H9 (cell line): ENCODE results near the gene XPA. TPM values are rescaled to one million over a fixed set of nuclear protein-coding genes. Genes with fewer than 3 reads are reported as not detected.

ENCODE experiments used
- DNase-seq: peaks from one replicate; pipeline ENCODE4 v3.0.0-alpha.2; 2017
- H2AFZ ChIP-seq: one replicate; pipeline ENCODE4 v1.6.1; 2013; ENCODE audit warnings: mild to moderate bottlenecking, low read length, control low read depth, moderate library complexity
- H2AK5ac ChIP-seq: 2 replicates; pipeline ENCODE4 v1.6.1; 2013; ENCODE audit warnings: low read length, control low read depth, mixed read lengths; ENCODE audit not compliant: insufficient read length
- H2BK120ac ChIP-seq: one replicate; pipeline ENCODE4 v1.6.1; 2013; ENCODE audit warnings: low read depth, mild to moderate bottlenecking, low read length, control low read depth, inconsistent platforms; ENCODE audit not compliant: poor library complexity, severe bottlenecking
- H2BK12ac ChIP-seq: 2 replicates; pipeline ENCODE4 v1.6.1; 2013; ENCODE audit warnings: low read length, control low read depth, mixed read lengths, low read depth; ENCODE audit not compliant: insufficient read length
- H2BK15ac ChIP-seq: 2 replicates; pipeline ENCODE4 v1.6.1; 2013; ENCODE audit warnings: low read depth, low read length, control low read depth
- H2BK20ac ChIP-seq: one replicate; pipeline ENCODE4 v1.6.1; 2013; ENCODE audit warnings: low read depth, mild to moderate bottlenecking, low read length, control low read depth, inconsistent platforms; ENCODE audit not compliant: poor library complexity, severe bottlenecking
- H2BK5ac ChIP-seq: 2 replicates; pipeline ENCODE4 v1.6.1; 2013; ENCODE audit warnings: low read length, control low read depth, mixed read lengths; ENCODE audit not compliant: insufficient read length
- H3K14ac ChIP-seq: 2 replicates; pipeline ENCODE4 v1.6.1; 2013; ENCODE audit warnings: low read length, control low read depth; ENCODE audit not compliant: insufficient read depth
- H3K18ac ChIP-seq: 2 replicates; pipeline ENCODE4 v1.6.1; 2013; ENCODE audit warnings: low read depth, mild to moderate bottlenecking, mixed read lengths, low read length, control low read depth; ENCODE audit not compliant: insufficient read length
- H3K23ac ChIP-seq: 2 replicates; pipeline ENCODE4 v1.6.1; 2013; ENCODE audit warnings: low read length, control low read depth, mixed read lengths, low read depth; ENCODE audit not compliant: insufficient read length
- H3K23me2 ChIP-seq: 2 replicates; pipeline ENCODE4 v1.6.1; 2013; ENCODE audit warnings: low read depth, mild to moderate bottlenecking, mixed read lengths, low read length, control low read depth; ENCODE audit not compliant: insufficient read length, poor library complexity, severe bottlenecking
- H3K27ac ChIP-seq: 2 replicates; pipeline ENCODE4 v1.5.1; 2013; ENCODE audit warnings: low read length, control low read depth, mixed read lengths, low read depth; ENCODE audit not compliant: insufficient read length
- H3K27me3 ChIP-seq: 2 replicates; pipeline ENCODE4 v1.6.1; 2013; ENCODE audit warnings: low read length, control low read depth, inconsistent platforms; ENCODE audit not compliant: insufficient read depth
- H3K4ac ChIP-seq: 2 replicates; pipeline ENCODE4 v1.6.1; 2013; ENCODE audit warnings: low read depth, mild to moderate bottlenecking, control low read depth, inconsistent platforms, low read length, moderate library complexity
- H3K4me1 ChIP-seq: 2 replicates; pipeline ENCODE4 v1.6.1; 2013; ENCODE audit warnings: low read length, control low read depth, inconsistent platforms; ENCODE audit not compliant: insufficient read depth
- H3K4me2 ChIP-seq: 2 replicates; pipeline ENCODE4 v1.6.1; 2013; ENCODE audit warnings: low read length, control low read depth, mixed read lengths; ENCODE audit not compliant: insufficient read length, insufficient read depth
- H3K56ac ChIP-seq: 2 replicates; pipeline ENCODE4 v1.6.1; 2013; ENCODE audit warnings: low read depth, mild to moderate bottlenecking, mixed read lengths, low read length, control low read depth; ENCODE audit not compliant: insufficient read length
- H3K79me1 ChIP-seq: 2 replicates; pipeline ENCODE4 v1.6.1; 2013; ENCODE audit warnings: low read depth, mild to moderate bottlenecking, moderate library complexity, low read length, control low read depth, inconsistent platforms; ENCODE audit not compliant: insufficient read depth, poor library complexity, severe bottlenecking
- H3K79me2 ChIP-seq: 2 replicates; pipeline ENCODE4 v1.6.1; 2013; ENCODE audit warnings: low read length, control low read depth, inconsistent platforms; ENCODE audit not compliant: insufficient read depth
- H3K9ac ChIP-seq: 2 replicates; pipeline ENCODE4 v1.6.1; 2013; ENCODE audit warnings: low read length, control low read depth, mixed read lengths; ENCODE audit not compliant: insufficient read length; ENCODE audit errors: extremely low read depth
- H3K9me3 ChIP-seq: one replicate; pipeline ENCODE4 v1.6.1; 2013; ENCODE audit warnings: low read depth, low read length, inconsistent platforms; ENCODE audit not compliant: control insufficient read depth
- H3T11ph ChIP-seq: one replicate; pipeline ENCODE4 v1.6.1; 2013; ENCODE audit warnings: mild to moderate bottlenecking, low read length, control low read depth, inconsistent platforms
- H4K20me1 ChIP-seq: one replicate; pipeline ENCODE4 v1.6.1; 2013; ENCODE audit not compliant: control insufficient read depth, insufficient read length, insufficient read depth
- H4K5ac ChIP-seq: 2 replicates; pipeline ENCODE4 v1.6.1; 2013; ENCODE audit warnings: low read depth, mild to moderate bottlenecking, mixed read lengths, low read length, control low read depth; ENCODE audit not compliant: insufficient read length
- H4K8ac ChIP-seq: replicated peaks from 2 replicates; pipeline ENCODE4 v1.6.1; 2013; ENCODE audit warnings: low read length, control low read depth, mixed read lengths, low read depth; ENCODE audit not compliant: insufficient read length
- H4K91ac ChIP-seq: 2 replicates; pipeline ENCODE4 v1.6.1; 2013; ENCODE audit warnings: low read depth, mild to moderate bottlenecking, moderate library complexity, mixed read lengths, low read length, control low read depth; ENCODE audit not compliant: insufficient read length
- H3K27ac Mint-ChIP-seq, 3 experiments: 2 replicates in 2 of 3; 3 replicates in 1 of 3; pipeline ENCODE4 v1.8.0; 2020 to 2021; ENCODE audit warnings: mixed read lengths in 3 of 3, mild to moderate bottlenecking in 1 of 3, moderate library complexity in 1 of 3
- H3K27me3 Mint-ChIP-seq: 2 replicates; pipeline ENCODE4 v1.8.0; 2021; ENCODE audit warnings: low read depth, mild to moderate bottlenecking, moderate library complexity, mixed read lengths
- H3K36me3 Mint-ChIP-seq, 3 experiments: 2 replicates in 2 of 3; 3 replicates in 1 of 3; pipeline ENCODE4 v1.8.0; 2020 to 2021; ENCODE audit warnings: low read depth in 3 of 3, mixed read lengths in 3 of 3; ENCODE audit not compliant: insufficient read depth in 1 of 3
- H3K4me1 Mint-ChIP-seq, 2 experiments: 2 replicates each; pipeline ENCODE4 v1.8.0; 2020; ENCODE audit warnings: mixed read lengths in 2 of 2
- H3K4me3 Mint-ChIP-seq, 2 experiments: 2 replicates in 1 of 2; 3 replicates in 1 of 2; pipeline ENCODE4 v1.8.0; 2020 to 2021; ENCODE audit warnings: mild to moderate bottlenecking in 2 of 2, mixed read lengths in 2 of 2, moderate library complexity in 1 of 2
- H3K9me3 Mint-ChIP-seq, 2 experiments: 2 replicates in 1 of 2; 3 replicates in 1 of 2; pipeline ENCODE4 v1.8.0; 2020; ENCODE audit warnings: mild to moderate bottlenecking in 2 of 2, mixed read lengths in 2 of 2, moderate library complexity in 1 of 2
- whole genome bisulfite sequencing: extraction: QIAGEN DNeasy Blood & Tissue Kit; methylation state at CpG from one replicate; pipeline ENCODE4 v1.1.7; 2013; ENCODE audit warnings: missing lambda C conversion rate, low lambda C conversion rate, mixed read lengths; ENCODE audit not compliant: insufficient read length; ENCODE audit errors: extremely low coverage; 5-methylcytosine and 5-hydroxymethylcytosine counted together
- total RNA-seq: library from RNA; stranded (reverse); gene quantifications from 2 replicates; pipeline ENCODE4 v1.2.1, GENCODE V29; 2021
- TF ChIP-seq, protein P1 (sequence below): fragments of 200-600 bp; sonication (generic); conservative IDR thresholded peaks from 3 replicates; pipeline ENCODE4 v1.8.0; 2021; ENCODE audit warnings: antibody characterized with exemption, mild to moderate bottlenecking

The XPA gene
- total RNA-seq, 1 experiment from 2014 or later, result 6.6 TPM

DNA sequence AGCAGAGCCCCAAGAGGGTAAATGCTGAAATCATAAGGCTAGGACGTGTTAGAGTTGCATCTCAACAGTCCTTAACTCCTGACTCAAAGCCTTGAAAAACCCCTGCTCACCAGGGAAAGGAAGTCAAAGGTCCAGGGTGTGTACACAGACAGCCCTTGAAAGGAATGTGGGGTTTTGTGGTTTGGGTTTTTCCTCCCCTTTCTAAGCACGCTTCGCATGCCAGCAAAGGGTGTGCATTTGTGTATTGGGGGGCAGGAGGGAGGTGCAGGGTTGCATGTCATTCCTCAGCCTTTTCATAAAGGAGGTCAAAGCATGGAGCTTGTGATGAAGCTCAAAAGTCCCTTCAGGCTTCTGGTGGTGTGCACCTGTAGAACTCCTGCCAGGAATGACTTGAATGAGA lies 17.3 kb upstream of the XPA start:
- H3K23me2 ChIP-seq, result no peaks in the 10 kb centered on the region
- no peak overlapping the region for H2BK5ac ChIP-seq
- H2BK20ac ChIP-seq, result no peak overlapping the region
- Mint-ChIP-seq H3K27ac (no peak overlapping the region), H3K9me3 (no peaks in the 10 kb centered on the region; a peak in 1 of 5 replicates), H3K4me1 (peaks cover 15 to 20% of the 10 kb centered on the region in 2 experiments), H3K36me3 (no peaks in the 10 kb centered on the region), H3K27me3 (peaks cover 21% of the 10 kb centered on the region), H3K4me3 (no peak overlapping the region)
- no peaks in the 10 kb centered on the region for H3K9me3 ChIP-seq
- no peaks in the 10 kb centered on the region for H4K20me1 ChIP-seq
- H2AFZ ChIP-seq, result no peak overlapping the region
- no peak overlapping the region for H4K8ac ChIP-seq
- no peak overlapping the region for H3K23ac ChIP-seq
- peaks cover 2% of the 10 kb centered on the region; the same call in 1 of the 2 replicates for H3K4me1 ChIP-seq
- H4K91ac ChIP-seq, result no peak overlapping the region
- H3K14ac ChIP-seq, result no peak overlapping the region
- no peak overlapping the region for H4K5ac ChIP-seq
- TF ChIP-seq, protein P1, sequence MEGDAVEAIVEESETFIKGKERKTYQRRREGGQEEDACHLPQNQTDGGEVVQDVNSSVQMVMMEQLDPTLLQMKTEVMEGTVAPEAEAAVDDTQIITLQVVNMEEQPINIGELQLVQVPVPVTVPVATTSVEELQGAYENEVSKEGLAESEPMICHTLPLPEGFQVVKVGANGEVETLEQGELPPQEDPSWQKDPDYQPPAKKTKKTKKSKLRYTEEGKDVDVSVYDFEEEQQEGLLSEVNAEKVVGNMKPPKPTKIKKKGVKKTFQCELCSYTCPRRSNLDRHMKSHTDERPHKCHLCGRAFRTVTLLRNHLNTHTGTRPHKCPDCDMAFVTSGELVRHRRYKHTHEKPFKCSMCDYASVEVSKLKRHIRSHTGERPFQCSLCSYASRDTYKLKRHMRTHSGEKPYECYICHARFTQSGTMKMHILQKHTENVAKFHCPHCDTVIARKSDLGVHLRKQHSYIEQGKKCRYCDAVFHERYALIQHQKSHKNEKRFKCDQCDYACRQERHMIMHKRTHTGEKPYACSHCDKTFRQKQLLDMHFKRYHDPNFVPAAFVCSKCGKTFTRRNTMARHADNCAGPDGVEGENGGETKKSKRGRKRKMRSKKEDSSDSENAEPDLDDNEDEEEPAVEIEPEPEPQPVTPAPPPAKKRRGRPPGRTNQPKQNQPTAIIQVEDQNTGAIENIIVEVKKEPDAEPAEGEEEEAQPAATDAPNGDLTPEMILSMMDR, result no peak
- H3T11ph ChIP-seq, result no peak overlapping the region
- H3K79me2 ChIP-seq, result no peaks in the 10 kb centered on the region
- no peak overlapping the region for H3K56ac ChIP-seq
- no peak overlapping the region for H2BK12ac ChIP-seq
- DNase-seq, result no peak
- H2AK5ac ChIP-seq, result no peak overlapping the region
- H3K9ac ChIP-seq, result no peak overlapping the region
- WGBS, result no CpG with 5 or more reads among the region's 3 CpGs
- H3K18ac ChIP-seq, result no peak overlapping the region
- H2BK120ac ChIP-seq, result no peak overlapping the region
- no peaks in the 10 kb centered on the region for H3K79me1 ChIP-seq
- H3K4me2 ChIP-seq, result no peak overlapping the region
- no peak overlapping the region for H3K27ac ChIP-seq
- no peak overlapping the region for H3K4ac ChIP-seq
- no peaks in the 10 kb centered on the region for H3K27me3 ChIP-seq
- no peak overlapping the region for H2BK15ac ChIP-seq
